ENCODE measurements around the gene ITGA3. TPM values are rescaled to one million over a fixed set of nuclear protein-coding genes. Genes with fewer than 3 reads are reported as not detected.

The ITGA3 gene
- total RNA-seq, 1 experiment from 2014 or later, result 22.5 TPM

DNA sequence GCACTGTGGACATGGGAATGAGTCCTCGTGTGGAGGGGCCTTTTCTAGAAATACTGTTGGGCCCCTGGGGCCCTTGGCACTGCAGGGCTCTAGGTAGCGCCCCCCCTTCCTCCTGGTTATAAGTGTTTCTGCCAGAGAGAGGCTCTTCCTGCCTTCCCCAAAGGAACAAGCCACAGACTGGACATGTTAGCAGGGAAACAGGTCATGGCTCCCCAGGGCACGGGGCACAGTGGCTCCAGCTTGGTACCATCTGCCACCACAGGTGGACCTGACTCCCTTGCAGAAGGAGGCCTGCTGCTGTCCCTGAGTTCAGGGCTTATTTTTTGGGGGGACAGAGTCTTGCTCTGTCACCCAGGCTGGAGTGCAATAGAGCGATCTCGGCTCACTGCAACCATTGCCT is 48.0 kb downstream of the ITGA3 start:
- no peak overlapping the region for H3K9ac ChIP-seq (ENCODE audit: extremely low read depth, insufficient read length, low read length)
- H4K91ac ChIP-seq (ENCODE audit: insufficient read length, low read depth, low read length), result no peak overlapping the region
- H2BK5ac ChIP-seq (ENCODE audit: insufficient read length, low read length), result no peak overlapping the region
- no peak overlapping the region for H3K4ac ChIP-seq (ENCODE audit: low read depth, low read length)
- no peak overlapping the region for H2BK15ac ChIP-seq (ENCODE audit: low read depth, low read length)
- no peaks in the 10 kb centered on the region for H3K27me3 Mint-ChIP-seq (ENCODE audit: low read depth)
- no peak overlapping the region for H3K27ac Mint-ChIP-seq
- H3K36me3 Mint-ChIP-seq (ENCODE audit: insufficient read depth in 1 of 3, low read depth in 3 of 3), result peaks cover 0 to 9% (median 7%) of the 10 kb centered on the region in 3 experiments; a peak in 3 of 7 replicates
- H3K4me2 ChIP-seq (ENCODE audit: insufficient read depth, insufficient read length, low read length), result no peak overlapping the region
- no peak overlapping the region for H3K18ac ChIP-seq (ENCODE audit: insufficient read length, low read depth, low read length)
- H3K56ac ChIP-seq (ENCODE audit: insufficient read length, low read depth, low read length), result no peak overlapping the region
- no peak overlapping the region for H2BK20ac ChIP-seq (ENCODE audit: low read depth, low read length, poor library complexity, severe bottlenecking)
- no peak overlapping the region for H3T11ph ChIP-seq (ENCODE audit: low read length)
- no peak overlapping the region for H2BK120ac ChIP-seq (ENCODE audit: low read depth, low read length, poor library complexity, severe bottlenecking)
- no peaks in the 10 kb centered on the region for H4K20me1 ChIP-seq (ENCODE audit: control insufficient read depth, insufficient read depth, insufficient read length)
- TF ChIP-seq, protein P1, sequence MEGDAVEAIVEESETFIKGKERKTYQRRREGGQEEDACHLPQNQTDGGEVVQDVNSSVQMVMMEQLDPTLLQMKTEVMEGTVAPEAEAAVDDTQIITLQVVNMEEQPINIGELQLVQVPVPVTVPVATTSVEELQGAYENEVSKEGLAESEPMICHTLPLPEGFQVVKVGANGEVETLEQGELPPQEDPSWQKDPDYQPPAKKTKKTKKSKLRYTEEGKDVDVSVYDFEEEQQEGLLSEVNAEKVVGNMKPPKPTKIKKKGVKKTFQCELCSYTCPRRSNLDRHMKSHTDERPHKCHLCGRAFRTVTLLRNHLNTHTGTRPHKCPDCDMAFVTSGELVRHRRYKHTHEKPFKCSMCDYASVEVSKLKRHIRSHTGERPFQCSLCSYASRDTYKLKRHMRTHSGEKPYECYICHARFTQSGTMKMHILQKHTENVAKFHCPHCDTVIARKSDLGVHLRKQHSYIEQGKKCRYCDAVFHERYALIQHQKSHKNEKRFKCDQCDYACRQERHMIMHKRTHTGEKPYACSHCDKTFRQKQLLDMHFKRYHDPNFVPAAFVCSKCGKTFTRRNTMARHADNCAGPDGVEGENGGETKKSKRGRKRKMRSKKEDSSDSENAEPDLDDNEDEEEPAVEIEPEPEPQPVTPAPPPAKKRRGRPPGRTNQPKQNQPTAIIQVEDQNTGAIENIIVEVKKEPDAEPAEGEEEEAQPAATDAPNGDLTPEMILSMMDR (conservative IDR thresholded peaks at IDR 0.05), result no peak
- H3K23me2 ChIP-seq (ENCODE audit: insufficient read length, low read depth, low read length, poor library complexity, severe bottlenecking), result no peaks in the 10 kb centered on the region
- H2AK5ac ChIP-seq (ENCODE audit: insufficient read length, low read length), result no peak overlapping the region
- H2AFZ ChIP-seq (ENCODE audit: low read length), result no peak overlapping the region
- WGBS (ENCODE audit: extremely low coverage, insufficient read length, low lambda C conversion rate), result no CpG with 5 or more reads among the region's 5 CpGs
- H3K79me1 ChIP-seq (ENCODE audit: insufficient read depth, low read depth, low read length, poor library complexity, severe bottlenecking), result no peaks in the 10 kb centered on the region
- no peaks in the 10 kb centered on the region for H3K9me3 ChIP-seq (ENCODE audit: control insufficient read depth, low read depth, low read length)
- H3K27ac ChIP-seq (ENCODE audit: insufficient read length, low read depth, low read length), result no peak overlapping the region
- peaks cover 18 to 33% of the 10 kb centered on the region in 2 experiments for H3K4me1 Mint-ChIP-seq
- H2BK12ac ChIP-seq (ENCODE audit: insufficient read length, low read depth, low read length), result no peak overlapping the region
- no peak for DNase-seq
- H3K9me3 Mint-ChIP-seq, result no peaks in the 10 kb centered on the region
- no peak overlapping the region for H3K23ac ChIP-seq (ENCODE audit: insufficient read length, low read depth, low read length)
- H4K5ac ChIP-seq (ENCODE audit: insufficient read length, low read depth, low read length), result no peak overlapping the region
- no peak overlapping the region for H4K8ac ChIP-seq (replicated peaks; ENCODE audit: insufficient read length, low read depth, low read length)
- H3K14ac ChIP-seq (ENCODE audit: insufficient read depth, low read length), result no peak overlapping the region
- no peak overlapping the region for H3K4me3 Mint-ChIP-seq
- no peaks in the 10 kb centered on the region for H3K79me2 ChIP-seq (ENCODE audit: insufficient read depth, low read length)
- H3K4me1 ChIP-seq (ENCODE audit: insufficient read depth, low read length), result no peaks in the 10 kb centered on the region; the same call in 1 of the 2 replicates
- H3K27me3 ChIP-seq (ENCODE audit: insufficient read depth, low read length), result no peaks in the 10 kb centered on the region
